GM12878 (cell line): ENCODE results near the gene CC2D2B. TPM values are rescaled to one million over a fixed set of nuclear protein-coding genes. Genes with fewer than 3 reads are reported as not detected.

Experiments used
- BACH1 ChIP-seq: fragments of 450-650 bp; IDR thresholded peaks from 2 replicates; pipeline ENCODE4 v1.6.1; 2017; ENCODE audit warnings: mild to moderate bottlenecking, borderline replicate concordance
- HDAC2 ChIP-seq: fragments of 200-600 bp; sonication (generic); IDR thresholded peaks from 2 replicates; pipeline ENCODE4 v1.6.1; 2017
- IKZF1 ChIP-seq: fragments of 450-650 bp; conservative IDR thresholded peaks from 2 replicates; pipeline ENCODE4 v1.6.1; 2017; ENCODE audit warnings: antibody characterized with exemption, mild to moderate bottlenecking
- IKZF2 ChIP-seq, 2 experiments: fragments of 450-650 bp; IDR thresholded peaks; 2 replicates each; pipeline ENCODE4 v1.6.1; 2017; ENCODE audit warnings: mild to moderate bottlenecking in 2 of 2, moderate library complexity in 2 of 2
- MEF2B ChIP-seq: fragments of 450-650 bp; IDR thresholded peaks from 2 replicates; pipeline ENCODE4 v1.6.1; 2018; ENCODE audit warnings: mild to moderate bottlenecking, moderate library complexity; ENCODE audit not compliant: partially characterized antibody, poor library complexity, severe bottlenecking
- NR2C1 ChIP-seq: fragments of 450-650 bp; IDR thresholded peaks from 2 replicates; pipeline ENCODE4 v1.6.1; 2017; ENCODE audit warnings: antibody characterized with exemption, mild to moderate bottlenecking, moderate library complexity
- PML ChIP-seq: IDR thresholded peaks from 2 replicates; pipeline ENCODE4 v1.6.1; 2012; ENCODE audit warnings: low read length, inconsistent platforms
- POLR2AphosphoS5 ChIP-seq: IDR thresholded peaks from 2 replicates; pipeline ENCODE4 v1.6.1; 2011; ENCODE audit warnings: mild to moderate bottlenecking, low read length, inconsistent platforms
- RUNX3 ChIP-seq: IDR thresholded peaks from 2 replicates; pipeline ENCODE4 v1.6.1; 2012; ENCODE audit warnings: low read length, inconsistent platforms
- SIX5 ChIP-seq: IDR thresholded peaks from 2 replicates; pipeline ENCODE4 v1.6.1; 2011; ENCODE audit warnings: mild to moderate bottlenecking, low read depth, low read length, moderate library complexity; ENCODE audit not compliant: severe bottlenecking
- SP1 ChIP-seq: IDR thresholded peaks from one replicate; pipeline ENCODE4 v1.6.1; 2011; ENCODE audit warnings: low read depth, low read length
- SPI1 ChIP-seq: IDR thresholded peaks from 2 replicates; pipeline ENCODE4 v1.6.1; 2011; ENCODE audit warnings: low read depth, mild to moderate bottlenecking, low read length, moderate library complexity, borderline replicate concordance; ENCODE audit not compliant: insufficient read depth
- SRF ChIP-seq, 2 experiments: IDR thresholded peaks; 2 replicates each; pipeline ENCODE4 v1.6.1; 2011; ENCODE audit warnings: low read depth in 2 of 2, low read length in 2 of 2, mild to moderate bottlenecking in 1 of 2, moderate library complexity in 1 of 2
- polyA plus RNA-seq, 11 experiments: library from polyadenylated mRNA; depleted of rRNA in 4 of 11; unstranded in 6 of 11; stranded (reverse) in 5 of 11; fragments of >200 nt; fragmentation: Nextera tagmentation in 4 of 11; fragmentation: Illumina TruSeq in 1 of 11; extraction: Ambion mirVana in 4 of 11; extraction: Trizol in 1 of 11; gene quantifications; 1 replicate in 1 of 11; 2 replicates in 10 of 11; pipeline versions ENCODE4 v1.2.1 to v1.2.3, GENCODE V29; 2011 to 2016; ENCODE audit warnings: inconsistent platforms in 2 of 11, missing spikeins in 2 of 11, low read depth in 1 of 11
- total RNA-seq, 4 experiments: library from RNA; depleted of rRNA in 3 of 4; stranded (reverse); fragments of >200 nt in 3 of 4; fragmentation: Illumina TruSeq in 1 of 4; extraction: Trizol in 1 of 4; gene quantifications; 2 replicates each; pipeline versions ENCODE4 v1.2.1 to v1.2.3, GENCODE V29; 2013 to 2021
- TF ChIP-seq, protein P1 (sequence below): IDR thresholded peaks from 2 replicates; pipeline ENCODE4 v1.6.1; 2011; ENCODE audit warnings: borderline replicate concordance, low read depth, mild to moderate bottlenecking, moderate library complexity, low read length; ENCODE audit not compliant: insufficient read depth, poor library complexity, severe bottlenecking
- TF ChIP-seq, protein P2 (sequence below): IDR thresholded peaks from 2 replicates; pipeline ENCODE4 v1.6.1; 2011; ENCODE audit warnings: low read depth, low read length, improper control_type of control experiment, borderline replicate concordance
- TF ChIP-seq, protein P3 (sequence below): fragments of 450-650 bp; IDR thresholded peaks from 2 replicates; pipeline ENCODE4 v1.6.1; 2017; ENCODE audit warnings: mild to moderate bottlenecking, low read depth, inconsistent platforms; ENCODE audit not compliant: poor library complexity, severe bottlenecking

Gene CC2D2B
- total and polyA plus RNA-seq, 10 of the 15 experiments (the other 5 are each of a cell fraction or from before 2014, with no cell fraction given), result 0.42 to 2.8 (median 0.78) TPM

DNA sequence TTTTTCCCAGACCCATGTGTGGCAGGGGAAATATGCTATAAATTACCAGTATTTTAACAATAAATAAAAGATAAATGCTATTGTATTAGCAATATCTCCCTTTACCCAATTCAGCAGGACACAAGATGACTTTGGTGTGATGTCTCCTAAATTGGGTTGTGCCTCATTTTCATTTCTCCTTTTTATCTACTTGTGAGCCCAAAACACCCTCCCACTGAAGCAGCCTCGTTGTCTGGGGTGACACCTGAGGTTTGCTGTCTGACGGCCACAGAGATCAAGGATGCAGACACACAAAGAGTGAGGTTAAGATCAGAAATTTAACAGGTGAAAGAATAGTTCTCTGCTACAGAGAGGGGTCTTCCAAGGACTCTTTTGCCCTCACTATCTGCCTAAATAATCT, 27.1 kb upstream of the CC2D2B start (continued):
- TF ChIP-seq SPI1 (peak; percentile 81), NR2C1 (no peak), RUNX3 (peak; percentile 56), BACH1 (no peak), SIX5 (no peak), HDAC2 (no peak), IKZF1 (0 out of 2 replicates have a peak, but pooled peaks have one; percentile 13), PML (peak; percentile 41; the same call in 1 of the 2 replicates), IKZF2 (IDR thresholded peaks at IDR 0.05) (peak in 1 of 2 experiments; percentile 12; a peak in 2 of 4 replicates), SRF (IDR thresholded peaks at IDR 0.05; ENCODE audit: low read depth in 2 of 2, low read length in 2 of 2) (no peak), MEF2B (peak; percentile 46), SP1 (no peak), POLR2AphosphoS5 (0 out of 2 replicates have a peak, but pooled peaks have one; percentile 42)
- TF ChIP-seq, protein P1, sequence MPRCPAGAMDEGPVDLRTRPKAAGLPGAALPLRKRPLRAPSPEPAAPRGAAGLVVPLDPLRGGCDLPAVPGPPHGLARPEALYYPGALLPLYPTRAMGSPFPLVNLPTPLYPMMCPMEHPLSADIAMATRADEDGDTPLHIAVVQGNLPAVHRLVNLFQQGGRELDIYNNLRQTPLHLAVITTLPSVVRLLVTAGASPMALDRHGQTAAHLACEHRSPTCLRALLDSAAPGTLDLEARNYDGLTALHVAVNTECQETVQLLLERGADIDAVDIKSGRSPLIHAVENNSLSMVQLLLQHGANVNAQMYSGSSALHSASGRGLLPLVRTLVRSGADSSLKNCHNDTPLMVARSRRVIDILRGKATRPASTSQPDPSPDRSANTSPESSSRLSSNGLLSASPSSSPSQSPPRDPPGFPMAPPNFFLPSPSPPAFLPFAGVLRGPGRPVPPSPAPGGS, result peak; percentile 9
- TF ChIP-seq, protein P2, sequence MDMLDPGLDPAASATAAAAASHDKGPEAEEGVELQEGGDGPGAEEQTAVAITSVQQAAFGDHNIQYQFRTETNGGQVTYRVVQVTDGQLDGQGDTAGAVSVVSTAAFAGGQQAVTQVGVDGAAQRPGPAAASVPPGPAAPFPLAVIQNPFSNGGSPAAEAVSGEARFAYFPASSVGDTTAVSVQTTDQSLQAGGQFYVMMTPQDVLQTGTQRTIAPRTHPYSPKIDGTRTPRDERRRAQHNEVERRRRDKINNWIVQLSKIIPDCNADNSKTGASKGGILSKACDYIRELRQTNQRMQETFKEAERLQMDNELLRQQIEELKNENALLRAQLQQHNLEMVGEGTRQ, result no peak
- TF ChIP-seq, protein P3, sequence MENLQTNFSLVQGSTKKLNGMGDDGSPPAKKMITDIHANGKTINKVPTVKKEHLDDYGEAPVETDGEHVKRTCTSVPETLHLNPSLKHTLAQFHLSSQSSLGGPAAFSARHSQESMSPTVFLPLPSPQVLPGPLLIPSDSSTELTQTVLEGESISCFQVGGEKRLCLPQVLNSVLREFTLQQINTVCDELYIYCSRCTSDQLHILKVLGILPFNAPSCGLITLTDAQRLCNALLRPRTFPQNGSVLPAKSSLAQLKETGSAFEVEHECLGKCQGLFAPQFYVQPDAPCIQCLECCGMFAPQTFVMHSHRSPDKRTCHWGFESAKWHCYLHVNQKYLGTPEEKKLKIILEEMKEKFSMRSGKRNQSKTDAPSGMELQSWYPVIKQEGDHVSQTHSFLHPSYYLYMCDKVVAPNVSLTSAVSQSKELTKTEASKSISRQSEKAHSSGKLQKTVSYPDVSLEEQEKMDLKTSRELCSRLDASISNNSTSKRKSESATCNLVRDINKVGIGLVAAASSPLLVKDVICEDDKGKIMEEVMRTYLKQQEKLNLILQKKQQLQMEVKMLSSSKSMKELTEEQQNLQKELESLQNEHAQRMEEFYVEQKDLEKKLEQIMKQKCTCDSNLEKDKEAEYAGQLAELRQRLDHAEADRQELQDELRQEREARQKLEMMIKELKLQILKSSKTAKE, result peak; percentile 63
